Endothelial cell of umbilical vein (primary cell): Measurements from ENCODE around the gene CTH. TPM values are rescaled to one million over a fixed set of nuclear protein-coding genes. Genes with fewer than 3 reads are reported as not detected.

Experiments
- BruUV-seq: library from RNA; stranded (reverse); fragments of 400-500 nt; replicated peaks from 2 replicates; lab custom pipeline; 2021; lab: Mats Ljungman, UMichigan
- CTCF ChIA-PET: fragments of 300-600, 350-600 bp; sonication (Branson Sonifier 250); formaldehyde crosslinking; loops from one replicate; lab custom pipeline; 2021; ENCODE audit warnings: antibody characterized with exemption, inconsistent platforms; lab: Charles Lee
- POLR2A ChIA-PET: fragments of 300-600, 350-600 bp; sonication (Branson Sonifier 250); formaldehyde crosslinking; loops from one replicate; lab custom pipeline; 2021; ENCODE audit warnings: antibody characterized with exemption, inconsistent platforms; lab: Charles Lee
- DNase-seq: peaks from one replicate; pipeline ENCODE4 v3.0.0-alpha.2; 2011; ENCODE audit warnings: low read depth, low spot score
- FAIRE-seq: peaks from 2 replicates; lab custom pipeline; 2011; peaks lifted over from hg19 to GRCh38; lab: Jason Lieb, UNC
- H2AFZ ChIP-seq: 2 replicates; pipeline ENCODE4 v1.6.0; 2012; ENCODE audit warnings: low read depth, low read length, control low read depth, inconsistent platforms
- H3K27ac ChIP-seq: 2 replicates; pipeline ENCODE4 v1.5.1; 2011; ENCODE audit warnings: low read depth, mild to moderate bottlenecking, control low read depth, low read length, moderate library complexity; ENCODE audit not compliant: insufficient read depth
- H3K27me3 ChIP-seq, 2 experiments: 2 replicates each; pipeline versions ENCODE4 v1.6.0 to v1.6.1; 2011; ENCODE audit warnings: low read length in 2 of 2, mixed read lengths in 1 of 2; ENCODE audit not compliant: control insufficient read depth in 2 of 2, insufficient read depth in 2 of 2
- H3K36me3 ChIP-seq, 2 experiments: 2 replicates in 1 of 2; 3 replicates in 1 of 2; pipeline ENCODE4 v1.5.1; 2011; ENCODE audit warnings: low read length in 2 of 2, mild to moderate bottlenecking in 1 of 2, moderate library complexity in 1 of 2; ENCODE audit not compliant: control insufficient read depth in 2 of 2, insufficient read depth in 2 of 2; ENCODE audit errors: extremely low read depth in 1 of 2
- H3K4me1 ChIP-seq: 3 replicates; pipeline ENCODE4 v1.5.1; 2011; ENCODE audit warnings: mild to moderate bottlenecking, low read length; ENCODE audit not compliant: control insufficient read depth, insufficient read depth; ENCODE audit errors: extremely low read depth
- H3K4me2 ChIP-seq: 2 replicates; pipeline ENCODE4 v1.6.1; 2011; ENCODE audit warnings: low read length, control low read depth, mixed read lengths; ENCODE audit not compliant: insufficient read depth
- H3K4me3 ChIP-seq, 3 experiments: fragments of 200-600 bp in 1 of 3; sonication (generic), shearing (Covaris generic) in 1 of 3; replicated peaks in 1 of 3; 2 replicates each; pipeline ENCODE4 v1.5.1; 2011 to 2016; ENCODE audit warnings: control low read depth in 3 of 3, low read length in 3 of 3, mild to moderate bottlenecking in 2 of 3, inconsistent platforms in 1 of 3, low read depth in 1 of 3, moderate library complexity in 1 of 3; ENCODE audit not compliant: insufficient read depth in 1 of 3
- H3K79me2 ChIP-seq: 2 replicates; pipeline ENCODE4 v1.6.0; 2012; ENCODE audit warnings: low read length, inconsistent platforms; ENCODE audit not compliant: control insufficient read depth, insufficient read depth
- H3K9ac ChIP-seq: replicated peaks from 2 replicates; pipeline ENCODE3; 2011; ENCODE audit warnings: low read length, control low read depth; ENCODE audit not compliant: insufficient read depth; ENCODE audit errors: extremely low read depth
- H3K9me1 ChIP-seq: replicated peaks from 3 replicates; pipeline ENCODE4 v1.6.0; 2011; ENCODE audit warnings: mild to moderate bottlenecking, low read length; ENCODE audit not compliant: control insufficient read depth, insufficient read depth; ENCODE audit errors: extremely low read depth
- H3K9me3 ChIP-seq: replicated peaks from 2 replicates; pipeline ENCODE4 v1.5.1; 2012; ENCODE audit warnings: low read length, inconsistent platforms; ENCODE audit not compliant: control insufficient read depth, insufficient read depth
- H4K20me1 ChIP-seq: replicated peaks from 2 replicates; pipeline ENCODE3; 2011; ENCODE audit warnings: mild to moderate bottlenecking, low read length; ENCODE audit not compliant: control insufficient read depth, insufficient read depth; ENCODE audit errors: extremely low read depth
- EZH2 ChIP-seq: IDR thresholded peaks from 2 replicates; pipeline ENCODE4 v1.6.1; 2012; ENCODE audit warnings: borderline replicate concordance, low read depth, mild to moderate bottlenecking, moderate library complexity, low read length, inconsistent platforms; ENCODE audit not compliant: severe bottlenecking
- FOS ChIP-seq: IDR thresholded peaks from 2 replicates; pipeline ENCODE4 v1.6.1; 2011; ENCODE audit warnings: mild to moderate bottlenecking, low read length, moderate library complexity, borderline replicate concordance; ENCODE audit not compliant: insufficient read depth
- GATA2 ChIP-seq: IDR thresholded peaks from 2 replicates; pipeline ENCODE4 v1.7.0; 2011; ENCODE audit warnings: low read depth, mild to moderate bottlenecking, moderate library complexity, mixed read lengths, low read length; ENCODE audit not compliant: insufficient read length, insufficient read depth
- JUN ChIP-seq: IDR thresholded peaks from 2 replicates; pipeline ENCODE4 v1.6.1; 2011; ENCODE audit warnings: borderline replicate concordance, low read depth; ENCODE audit not compliant: insufficient read length, insufficient read depth
- MYC ChIP-seq: IDR thresholded peaks from one replicate; pipeline ENCODE4 v1.6.1; 2011; ENCODE audit warnings: mild to moderate bottlenecking, low read depth, low read length
- POLR2A ChIP-seq: IDR thresholded peaks from 2 replicates; pipeline ENCODE4 v1.6.1; 2012; ENCODE audit warnings: low read depth, mild to moderate bottlenecking, control low read depth, low read length
- POLR2AphosphoS5 ChIP-seq: IDR thresholded peaks from 2 replicates; pipeline ENCODE4 v1.6.1; 2012; ENCODE audit warnings: low read depth, mild to moderate bottlenecking, control low read depth, low read length, moderate library complexity; ENCODE audit not compliant: insufficient read depth
- dilution Hi-C: fragments of 300-500 bp; cut with MboI; formaldehyde crosslinking; loops from one replicate; pipeline ENCODE4 v1.15.0; 2019; ENCODE audit warnings: low sequenced_read_pairs; ENCODE audit not compliant: extremely low pct_ligation_motif_present
- intact Hi-C: fragments of 100-400 bp; cut with micrococcal nuclease; formaldehyde crosslinking; loops from one replicate; pipeline ENCODE4 v1.10.0; 2022
- polyA plus RNA-seq, 4 experiments: library from polyadenylated mRNA; depleted of rRNA in 3 of 4; stranded (reverse) in 3 of 4; unstranded in 1 of 4; fragments of >200 nt; gene quantifications; 2 replicates each; pipeline versions ENCODE4 v1.2.1 to v1.2.3, GENCODE V29; 2011 to 2012; ENCODE audit warnings: missing spikeins in 1 of 4
- total RNA-seq: library from RNA; stranded (reverse); gene quantifications from 2 replicates; pipeline ENCODE4 v1.2.3, GENCODE V29; 2021
- TF ChIP-seq, protein P1 (sequence below), 2 donors: IDR thresholded peaks; 1 replicate in 1 of 2; 2 replicates in 1 of 2; pipeline ENCODE4 v1.5.1; 2011; ENCODE audit warnings: low read length in 2 of 2, mild to moderate bottlenecking in 2 of 2, moderate library complexity in 2 of 2, control low read depth in 1 of 2, inconsistent platforms in 1 of 2, low read depth in 1 of 2; ENCODE audit not compliant: insufficient read depth in 1 of 2; ENCODE audit errors: extremely low read depth in 1 of 2
- TF ChIP-seq, protein P2 (sequence below): IDR thresholded peaks from 2 replicates; pipeline ENCODE4 v1.6.1; 2011; ENCODE audit not compliant: insufficient read depth, insufficient read length

CTH gene
- total and polyA plus RNA-seq, 2 donors (not counting 3 experiments of a cell fraction or from before 2014, with no cell fraction given), result 1.7 to 2.6 TPM

DNA sequence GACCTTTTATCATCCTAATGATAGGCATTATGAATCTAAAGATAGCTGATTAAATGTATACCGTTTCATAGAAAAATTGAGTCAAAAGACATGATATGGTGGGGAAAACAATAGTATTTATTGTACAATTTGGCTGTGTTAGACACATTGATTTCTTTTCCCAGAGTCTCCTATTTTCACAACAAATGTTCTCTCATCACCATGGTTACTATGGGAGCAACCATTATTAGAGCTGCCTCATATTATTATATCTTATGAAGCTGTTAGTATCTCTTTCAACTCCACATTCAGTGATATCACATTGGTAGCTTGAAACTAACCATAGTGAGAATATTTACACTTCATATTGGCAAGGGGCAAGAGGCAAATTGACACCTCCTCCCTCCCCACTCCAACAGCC lies 10.7 kb upstream of the CTH start:
- no peaks in the 10 kb centered on the region for H3K79me2 ChIP-seq
- no peaks in the 10 kb centered on the region for H3K9me3 ChIP-seq
- H2AFZ ChIP-seq, result no peak overlapping the region
- no TSS peak for BruUV-seq
- no peaks in the 10 kb centered on the region for H4K20me1 ChIP-seq
- POLR2A ChIA-PET, result no interaction called here
- H3K4me2 ChIP-seq, result no peak overlapping the region
- H3K4me3 ChIP-seq, result no peak overlapping the region
- TF ChIP-seq, protein P1, sequence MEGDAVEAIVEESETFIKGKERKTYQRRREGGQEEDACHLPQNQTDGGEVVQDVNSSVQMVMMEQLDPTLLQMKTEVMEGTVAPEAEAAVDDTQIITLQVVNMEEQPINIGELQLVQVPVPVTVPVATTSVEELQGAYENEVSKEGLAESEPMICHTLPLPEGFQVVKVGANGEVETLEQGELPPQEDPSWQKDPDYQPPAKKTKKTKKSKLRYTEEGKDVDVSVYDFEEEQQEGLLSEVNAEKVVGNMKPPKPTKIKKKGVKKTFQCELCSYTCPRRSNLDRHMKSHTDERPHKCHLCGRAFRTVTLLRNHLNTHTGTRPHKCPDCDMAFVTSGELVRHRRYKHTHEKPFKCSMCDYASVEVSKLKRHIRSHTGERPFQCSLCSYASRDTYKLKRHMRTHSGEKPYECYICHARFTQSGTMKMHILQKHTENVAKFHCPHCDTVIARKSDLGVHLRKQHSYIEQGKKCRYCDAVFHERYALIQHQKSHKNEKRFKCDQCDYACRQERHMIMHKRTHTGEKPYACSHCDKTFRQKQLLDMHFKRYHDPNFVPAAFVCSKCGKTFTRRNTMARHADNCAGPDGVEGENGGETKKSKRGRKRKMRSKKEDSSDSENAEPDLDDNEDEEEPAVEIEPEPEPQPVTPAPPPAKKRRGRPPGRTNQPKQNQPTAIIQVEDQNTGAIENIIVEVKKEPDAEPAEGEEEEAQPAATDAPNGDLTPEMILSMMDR (IDR thresholded peaks at IDR 0.05; ENCODE audit: extremely low read depth in 1 of 2, insufficient read depth in 1 of 2, low read depth in 1 of 2, low read length in 2 of 2), result no peak
- TF ChIP-seq, protein P2, sequence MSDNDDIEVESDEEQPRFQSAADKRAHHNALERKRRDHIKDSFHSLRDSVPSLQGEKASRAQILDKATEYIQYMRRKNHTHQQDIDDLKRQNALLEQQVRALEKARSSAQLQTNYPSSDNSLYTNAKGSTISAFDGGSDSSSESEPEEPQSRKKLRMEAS, result no peak
- no peak for TF ChIP-seq MYC
- no peak for TF ChIP-seq FOS
- TF ChIP-seq POLR2A, result no peak
- no peak for TF ChIP-seq POLR2AphosphoS5
- TF ChIP-seq GATA2, result no peak
- TF ChIP-seq JUN, result no peak
- TF ChIP-seq EZH2, result no peak
- no peaks in the 10 kb centered on the region for H3K36me3 ChIP-seq
- no peaks in the 10 kb centered on the region for H3K9me1 ChIP-seq
- H3K4me1 ChIP-seq, result peaks cover 2% of the 10 kb centered on the region
- no peak overlapping the region for H3K27ac ChIP-seq
- dilution Hi-C loops (no loop called here), intact Hi-C loops (no loop called here)
- DNase-seq (no peak), FAIRE-seq (no peak)
- CTCF ChIA-PET, result interaction anchor here (0.6 kb wide), 1 partner anchor 123 kb away, joined by 3 read pairs; no protein-coding TSS in a partner anchor
- no peaks in the 10 kb centered on the region for H3K27me3 ChIP-seq
- H3K9ac ChIP-seq, result no peak overlapping the region
